Endodermal cell (in vitro differentiated cells): ENCODE data around the gene ZMIZ1. TPM values are rescaled to one million over a fixed set of nuclear protein-coding genes. Genes with fewer than 3 reads are reported as not detected.

ENCODE experiments used
- DNase-seq: peaks from one replicate; pipeline ENCODE4 v3.0.0-alpha.2; 2017
- H3K27ac ChIP-seq: 2 replicates; pipeline ENCODE4 v1.5.1; 2013; ENCODE audit warnings: mild to moderate bottlenecking, low read depth, low read length, moderate library complexity
- H3K27me3 ChIP-seq: 2 replicates; pipeline ENCODE4 v1.6.1; 2013; ENCODE audit warnings: mild to moderate bottlenecking, low read length, moderate library complexity; ENCODE audit not compliant: insufficient read depth, control insufficient read depth, poor library complexity, severe bottlenecking
- H3K36me3 ChIP-seq: 2 replicates; pipeline ENCODE4 v1.7.0; 2013; ENCODE audit warnings: mild to moderate bottlenecking, low read length, moderate library complexity; ENCODE audit not compliant: control insufficient read depth, insufficient read depth
- H3K4me1 ChIP-seq: one replicate; pipeline ENCODE4 v1.7.0; 2013; ENCODE audit warnings: low read length; ENCODE audit not compliant: control insufficient read depth, insufficient read depth
- H3K4me3 ChIP-seq: 2 replicates; pipeline ENCODE4 v1.5.1; 2013; ENCODE audit warnings: mild to moderate bottlenecking, low read length, moderate library complexity
- H3K9ac ChIP-seq: 2 replicates; pipeline ENCODE4 v1.6.1; 2013; ENCODE audit warnings: mild to moderate bottlenecking, low read length, moderate library complexity; ENCODE audit not compliant: poor library complexity, severe bottlenecking; ENCODE audit errors: extremely low read depth
- H3K9me3 ChIP-seq: 2 replicates; pipeline ENCODE4 v1.6.1; 2013; ENCODE audit warnings: mild to moderate bottlenecking, low read length, moderate library complexity; ENCODE audit not compliant: control insufficient read depth
- H3K27ac Mint-ChIP-seq: 2 replicates; pipeline ENCODE4 v1.8.0; 2020; ENCODE audit warnings: mixed read lengths
- H3K27me3 Mint-ChIP-seq: 2 replicates; pipeline ENCODE4 v1.8.0; 2021; ENCODE audit warnings: mild to moderate bottlenecking, mixed read lengths; ENCODE audit not compliant: insufficient read depth
- H3K36me3 Mint-ChIP-seq: 2 replicates; pipeline ENCODE4 v1.8.0; 2020; ENCODE audit warnings: low read depth, mixed read lengths
- H3K4me1 Mint-ChIP-seq: 2 replicates; pipeline ENCODE4 v1.8.0; 2020; ENCODE audit warnings: mixed read lengths
- H3K4me3 Mint-ChIP-seq: 2 replicates; pipeline ENCODE4 v1.8.0; 2020; ENCODE audit warnings: mild to moderate bottlenecking, moderate library complexity, mixed read lengths
- H3K9me3 Mint-ChIP-seq: 2 replicates; pipeline ENCODE4 v1.8.0; 2020; ENCODE audit warnings: mild to moderate bottlenecking, mixed read lengths
- CTCF ChIP-seq: fragments of 200-600 bp; sonication (generic); conservative IDR thresholded peaks from 2 replicates; pipeline ENCODE4 v1.5.0; 2021; ENCODE audit warnings: antibody characterized with exemption, mild to moderate bottlenecking
- WGBS, 2 experiments: methylation state at CpG; one replicate each; pipeline versions ENCODE4 v1.1.5 to v1.1.7; 2013; ENCODE audit warnings: missing lambda C conversion rate in 2 of 2, mixed read lengths in 1 of 2; ENCODE audit not compliant: insufficient coverage in 1 of 2, insufficient read length in 1 of 2; 5-methylcytosine and 5-hydroxymethylcytosine counted together
- total RNA-seq, 2 donors: library from RNA; stranded (reverse); fragmentation: NEBNext Ultra II Directional in 1 of 2; extraction: Animal tissue kit (Norgen Biotek cat#: 25700) in 1 of 2; gene quantifications; 2 replicates in 1 of 2; 3 replicates in 1 of 2; pipeline ENCODE4 v1.2.1, GENCODE V29; 2021

ZMIZ1 gene
- total RNA-seq, 2 donors from 2014 or later: 65.3 to 67.5 TPM

- no peak for DNase-seq
- no peaks in the 10 kb centered on the region for H3K36me3 ChIP-seq
- Mint-ChIP-seq H3K27me3 (no peaks in the 10 kb centered on the region), H3K36me3 (no peaks in the 10 kb centered on the region), H3K4me1 (peaks cover 74% of the 10 kb centered on the region), H3K4me3 (no peak overlapping the region), H3K9me3 (no peaks in the 10 kb centered on the region), H3K27ac (no peak overlapping the region)
- no peaks in the 10 kb centered on the region for H3K9me3 ChIP-seq
- H3K4me1 ChIP-seq: peaks cover 18% of the 10 kb centered on the region
- no peak for TF ChIP-seq CTCF
- no peaks in the 10 kb centered on the region for H3K27me3 ChIP-seq
- H3K27ac ChIP-seq: no peak overlapping the region
- WGBS, 2 experiments: no CpG with 5 or more reads among the region's 2 CpGs
- no peak overlapping the region for H3K4me3 ChIP-seq
- H3K9ac ChIP-seq: no peak overlapping the region
Observed at GRCh38 chr10:79086822-79087221, 18.1 kb downstream of the ZMIZ1 start.

GRCh38 chr10:79087721-79088120, 19.0 kb downstream of the ZMIZ1 start:
- WGBS, 2 experiments: 85 to 93% methylated on average over 3 to 6 of the region's 6 CpGs
- peaks cover 83% of the 10 kb centered on the region for H3K4me1 Mint-ChIP-seq
- H3K27ac Mint-ChIP-seq: no peak overlapping the region
- H3K27me3 Mint-ChIP-seq: no peaks in the 10 kb centered on the region
- H3K9me3 Mint-ChIP-seq: no peaks in the 10 kb centered on the region
- Histone ChIP-seq H3K27ac (no peak overlapping the region), H3K27me3 (no peaks in the 10 kb centered on the region), H3K9ac (no peak overlapping the region), H3K4me1 (peaks cover 18% of the 10 kb centered on the region), H3K36me3 (no peaks in the 10 kb centered on the region), H3K9me3 (no peaks in the 10 kb centered on the region), H3K4me3 (no peak overlapping the region)
- H3K36me3 Mint-ChIP-seq: peaks cover 2% of the 10 kb centered on the region
- TF ChIP-seq CTCF: no peak
- H3K4me3 Mint-ChIP-seq: no peak overlapping the region
- no peak for DNase-seq

GRCh38 chr10:79088176-79088575, 19.4 kb downstream of the ZMIZ1 start:
- Histone ChIP-seq H3K27ac (no peak overlapping the region), H3K9ac (no peak overlapping the region), H3K36me3 (no peaks in the 10 kb centered on the region), H3K27me3 (no peaks in the 10 kb centered on the region), H3K9me3 (no peaks in the 10 kb centered on the region), H3K4me1 (peaks cover 15% of the 10 kb centered on the region), H3K4me3 (no peak overlapping the region)
- Mint-ChIP-seq H3K4me3 (no peak overlapping the region), H3K27ac (no peak overlapping the region), H3K9me3 (no peaks in the 10 kb centered on the region), H3K36me3 (peaks cover 3% of the 10 kb centered on the region), H3K27me3 (no peaks in the 10 kb centered on the region), H3K4me1 (peaks cover 81% of the 10 kb centered on the region)
- TF ChIP-seq CTCF: no peak
- DNase-seq: no peak
- 94 to 96% methylated on average over 6 to 8 of the region's 8 CpGs for WGBS, 2 experiments
